ENCODE measurements around the gene JMJD1C.
"Not testable (repeated sequence)": the region's sequence is repeated elsewhere in the genome, so short reads cannot be mapped to it uniquely, and the experiment has no call there.

The JMJD1C gene

GRCh38 chr10:63388421-63389031 is 77.3 kb downstream of the JMJD1C start:
- H3K4me3 ChIP-seq (ENCODE audit: low read length): no peak overlapping the region
- H3K36me3 ChIP-seq (ENCODE audit: control insufficient read depth, insufficient read depth, low read length, severe bottlenecking): no peaks in the 10 kb centered on the region
- peaks cover 9% of the 10 kb centered on the region for H3K4me1 ChIP-seq (ENCODE audit: control insufficient read depth, insufficient read depth, low read length)
- H3K9me3 ChIP-seq (ENCODE audit: control insufficient read depth, low read length): no peaks in the 10 kb centered on the region
- no peak for DNase-seq (ENCODE audit: low read depth)
- H3K9ac ChIP-seq (ENCODE audit: low read length): no peak overlapping the region
- H3K27me3 ChIP-seq (replicated peaks; ENCODE audit: control insufficient read depth, insufficient read depth, low read length): no peaks in the 10 kb centered on the region

GRCh38 chr10:63385254-63385653 is 80.5 kb downstream of the JMJD1C start:
- H3K36me3 ChIP-seq (ENCODE audit: control insufficient read depth, insufficient read depth, low read length, severe bottlenecking): no peaks in the 10 kb centered on the region
- no peaks in the 10 kb centered on the region for H3K27me3 ChIP-seq (replicated peaks; ENCODE audit: control insufficient read depth, insufficient read depth, low read length)
- no peak for DNase-seq (ENCODE audit: low read depth)
- no peak overlapping the region for H3K9ac ChIP-seq (ENCODE audit: low read length)
- H3K9me3 ChIP-seq (ENCODE audit: control insufficient read depth, low read length): no peaks in the 10 kb centered on the region
- no peak overlapping the region for H3K4me3 ChIP-seq (ENCODE audit: low read length)
- no peaks in the 10 kb centered on the region for H3K4me1 ChIP-seq (ENCODE audit: control insufficient read depth, insufficient read depth, low read length)

- Histone ChIP-seq H3K9ac (ENCODE audit: low read length) (no peak overlapping the region), H3K27me3 (replicated peaks; ENCODE audit: control insufficient read depth, insufficient read depth, low read length) (no peaks in the 10 kb centered on the region), H3K36me3 (ENCODE audit: control insufficient read depth, insufficient read depth, low read length, severe bottlenecking) (peaks cover 2% of the 10 kb centered on the region), H3K4me1 (ENCODE audit: control insufficient read depth, insufficient read depth, low read length) (no peaks in the 10 kb centered on the region), H3K9me3 (ENCODE audit: control insufficient read depth, low read length) (no peaks in the 10 kb centered on the region), H3K4me3 (ENCODE audit: low read length) (no peak overlapping the region)
- no peak for DNase-seq (ENCODE audit: low read depth)
Observed at GRCh38 chr10:63384675-63385074, 81.1 kb downstream of the JMJD1C start.

- Histone ChIP-seq H3K9ac (ENCODE audit: low read length) (no peak overlapping the region), H3K36me3 (ENCODE audit: control insufficient read depth, insufficient read depth, low read length, severe bottlenecking) (peaks cover 3% of the 10 kb centered on the region), H3K9me3 (ENCODE audit: control insufficient read depth, low read length) (no peaks in the 10 kb centered on the region), H3K27me3 (replicated peaks; ENCODE audit: control insufficient read depth, insufficient read depth, low read length) (no peaks in the 10 kb centered on the region), H3K4me1 (ENCODE audit: control insufficient read depth, insufficient read depth, low read length) (no peaks in the 10 kb centered on the region), H3K4me3 (ENCODE audit: low read length) (no peak overlapping the region)
- no peak for DNase-seq (ENCODE audit: low read depth)
Observed at GRCh38 chr10:63384001-63384400, 81.8 kb downstream of the JMJD1C start.

GRCh38 chr10:63383141-63383540 is 82.6 kb downstream of the JMJD1C start:
- no peak overlapping the region for H3K4me3 ChIP-seq (ENCODE audit: low read length)
- DNase-seq (ENCODE audit: low read depth): peak; percentile 42
- H3K4me1 ChIP-seq (ENCODE audit: control insufficient read depth, insufficient read depth, low read length): no peaks in the 10 kb centered on the region
- no peak overlapping the region for H3K9ac ChIP-seq (ENCODE audit: low read length)
- H3K9me3 ChIP-seq (ENCODE audit: control insufficient read depth, low read length): no peaks in the 10 kb centered on the region
- H3K36me3 ChIP-seq (ENCODE audit: control insufficient read depth, insufficient read depth, low read length, severe bottlenecking): peaks cover 3% of the 10 kb centered on the region
- H3K27me3 ChIP-seq (replicated peaks; ENCODE audit: control insufficient read depth, insufficient read depth, low read length): no peaks in the 10 kb centered on the region

- H3K9me3 ChIP-seq (ENCODE audit: control insufficient read depth, low read length): no peaks in the 10 kb centered on the region
- H3K9ac ChIP-seq (ENCODE audit: low read length): no peak overlapping the region
- H3K27me3 ChIP-seq (replicated peaks; ENCODE audit: control insufficient read depth, insufficient read depth, low read length): no peaks in the 10 kb centered on the region
- no peak overlapping the region for H3K4me3 ChIP-seq (ENCODE audit: low read length)
- peaks cover 3% of the 10 kb centered on the region for H3K36me3 ChIP-seq (ENCODE audit: control insufficient read depth, insufficient read depth, low read length, severe bottlenecking)
- DNase-seq (ENCODE audit: low read depth): peak; percentile 26
- H3K4me1 ChIP-seq (ENCODE audit: control insufficient read depth, insufficient read depth, low read length): peaks cover 3% of the 10 kb centered on the region
Observed at GRCh38 chr10:63382066-63382465, 83.7 kb downstream of the JMJD1C start.

GRCh38 chr10:63377305-63377661 is 88.5 kb downstream of the JMJD1C start:
- DNase-seq (ENCODE audit: low read depth); H3K36me3 ChIP-seq (ENCODE audit: control insufficient read depth, insufficient read depth, low read length, severe bottlenecking); H3K9me3 ChIP-seq (ENCODE audit: control insufficient read depth, low read length); H3K27me3 ChIP-seq (replicated peaks; ENCODE audit: control insufficient read depth, insufficient read depth, low read length): not testable (repeated sequence)
- peak overlapping the region; percentile 64 for H3K9ac ChIP-seq (ENCODE audit: low read length)
- H3K4me1 ChIP-seq (ENCODE audit: control insufficient read depth, insufficient read depth, low read length): peaks cover 32% of the 10 kb centered on the region
- H3K4me3 ChIP-seq (ENCODE audit: low read length): peak overlapping the region; percentile 77

- Histone ChIP-seq H3K27me3 (replicated peaks; ENCODE audit: control insufficient read depth, insufficient read depth, low read length) (no peaks in the 10 kb centered on the region), H3K4me3 (ENCODE audit: low read length) (peak overlapping the region; percentile 77)
- peak; percentile 94 for DNase-seq (ENCODE audit: low read depth)
Observed at GRCh38 chr10:63376560-63377304, 89.0 kb downstream of the JMJD1C start.

GRCh38 chr10:63375859-63376258 is 89.9 kb downstream of the JMJD1C start:
- H3K36me3 ChIP-seq (ENCODE audit: control insufficient read depth, insufficient read depth, low read length, severe bottlenecking): peaks cover 3% of the 10 kb centered on the region
- no peaks in the 10 kb centered on the region for H3K27me3 ChIP-seq (replicated peaks; ENCODE audit: control insufficient read depth, insufficient read depth, low read length)
- peaks cover 32% of the 10 kb centered on the region for H3K4me1 ChIP-seq (ENCODE audit: control insufficient read depth, insufficient read depth, low read length)
- H3K9ac ChIP-seq (ENCODE audit: low read length): peak overlapping the region; percentile 64
- H3K9me3 ChIP-seq (ENCODE audit: control insufficient read depth, low read length): no peaks in the 10 kb centered on the region
- peak overlapping the region; percentile 77 for H3K4me3 ChIP-seq (ENCODE audit: low read length)
- DNase-seq (ENCODE audit: low read depth): peak; percentile 87

More at GRCh38 chr10:63376560-63377304, 89.0 kb downstream of the JMJD1C start:
- peaks cover 3% of the 10 kb centered on the region for H3K36me3 ChIP-seq (ENCODE audit: control insufficient read depth, insufficient read depth, low read length, severe bottlenecking)
- no peaks in the 10 kb centered on the region for H3K9me3 ChIP-seq (ENCODE audit: control insufficient read depth, low read length)
- H3K9ac ChIP-seq (ENCODE audit: low read length): peak overlapping the region; percentile 64
- peaks cover 32% of the 10 kb centered on the region for H3K4me1 ChIP-seq (ENCODE audit: control insufficient read depth, insufficient read depth, low read length)

GRCh38 chr10:63375458-63375857 is 90.3 kb downstream of the JMJD1C start:
- H3K27me3 ChIP-seq (replicated peaks; ENCODE audit: control insufficient read depth, insufficient read depth, low read length): no peaks in the 10 kb centered on the region
- H3K9ac ChIP-seq (ENCODE audit: low read length): peak overlapping the region; percentile 43
- H3K4me3 ChIP-seq (ENCODE audit: low read length): peak overlapping the region; percentile 54
- no peaks in the 10 kb centered on the region for H3K9me3 ChIP-seq (ENCODE audit: control insufficient read depth, low read length)
- peak; percentile 42 for DNase-seq (ENCODE audit: low read depth)
- peaks cover 32% of the 10 kb centered on the region for H3K4me1 ChIP-seq (ENCODE audit: control insufficient read depth, insufficient read depth, low read length)
- H3K36me3 ChIP-seq (ENCODE audit: control insufficient read depth, insufficient read depth, low read length, severe bottlenecking): peaks cover 3% of the 10 kb centered on the region

- no peaks in the 10 kb centered on the region for H3K9me3 ChIP-seq (ENCODE audit: control insufficient read depth, low read length)
- no peaks in the 10 kb centered on the region for H3K27me3 ChIP-seq (replicated peaks; ENCODE audit: control insufficient read depth, insufficient read depth, low read length)
- peak; percentile 37 for DNase-seq (ENCODE audit: low read depth)
- no peak overlapping the region for H3K9ac ChIP-seq (ENCODE audit: low read length)
- H3K4me3 ChIP-seq (ENCODE audit: low read length): peak overlapping the region; percentile 54
- H3K4me1 ChIP-seq (ENCODE audit: control insufficient read depth, insufficient read depth, low read length): peaks cover 32% of the 10 kb centered on the region
- peaks cover 3% of the 10 kb centered on the region for H3K36me3 ChIP-seq (ENCODE audit: control insufficient read depth, insufficient read depth, low read length, severe bottlenecking)
Observed at GRCh38 chr10:63374991-63375390, 90.8 kb downstream of the JMJD1C start.

All from adipocyte (in vitro differentiated cells).